Measurements from ENCODE around the gene GPD2. TPM values are rescaled to one million over a fixed set of nuclear protein-coding genes. Genes with fewer than 3 reads are reported as not detected.

The GPD2 gene
- total and polyA plus RNA-seq, 2 donors (not counting 1 experiment from before 2014, with no cell fraction given) = 21.6 to 46.6 TPM

DNA sequence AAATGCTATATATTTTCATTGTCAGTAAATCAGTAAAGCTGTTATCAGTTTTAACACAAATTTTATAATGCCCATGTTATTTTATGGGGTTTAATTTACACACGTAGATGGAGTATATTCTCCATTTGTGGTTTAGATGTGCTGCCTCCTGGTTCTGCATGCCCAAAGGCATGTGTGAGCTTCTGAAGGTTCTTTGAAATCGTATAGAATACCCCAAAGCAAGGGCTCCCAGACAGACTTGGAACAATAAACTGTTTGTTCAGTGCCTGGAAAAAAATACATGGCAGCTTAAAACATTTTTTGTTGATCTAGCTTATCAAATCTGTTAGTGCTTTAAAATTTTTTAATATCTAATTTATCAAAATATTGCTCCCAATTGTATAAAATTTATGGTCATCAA, 150.4 kb downstream of the GPD2 start:
- no peaks in the 10 kb centered on the region for H3K79me2 ChIP-seq (ENCODE audit: control insufficient read depth, insufficient read depth, low read length)
- H3K4me1 ChIP-seq (ENCODE audit: control insufficient read depth, extremely low read depth, insufficient read depth, low read length) = no peaks in the 10 kb centered on the region
- H3K9ac ChIP-seq (ENCODE audit: insufficient read depth, low read length) = no peak overlapping the region
- H3K9me3 ChIP-seq (ENCODE audit: control insufficient read depth, insufficient read depth, low read depth, low read length) = no peaks in the 10 kb centered on the region
- H3K27ac ChIP-seq (ENCODE audit: insufficient read depth, low read length) = no peak overlapping the region
- H4K20me1 ChIP-seq (ENCODE audit: control insufficient read depth, extremely low read depth, insufficient read depth, low read length) = no peaks in the 10 kb centered on the region
- no peak for DNase-seq (ENCODE audit: low read depth in 2 of 2)
- H2AFZ ChIP-seq (ENCODE audit: low read length) = no peak overlapping the region
- H3K4me2 ChIP-seq (ENCODE audit: extremely low read depth, insufficient read depth, low read length) = no peak overlapping the region
- no peaks in the 10 kb centered on the region for H3K36me3 ChIP-seq (ENCODE audit: control insufficient read depth, insufficient read depth, low read length)
- TF ChIP-seq, protein P1, sequence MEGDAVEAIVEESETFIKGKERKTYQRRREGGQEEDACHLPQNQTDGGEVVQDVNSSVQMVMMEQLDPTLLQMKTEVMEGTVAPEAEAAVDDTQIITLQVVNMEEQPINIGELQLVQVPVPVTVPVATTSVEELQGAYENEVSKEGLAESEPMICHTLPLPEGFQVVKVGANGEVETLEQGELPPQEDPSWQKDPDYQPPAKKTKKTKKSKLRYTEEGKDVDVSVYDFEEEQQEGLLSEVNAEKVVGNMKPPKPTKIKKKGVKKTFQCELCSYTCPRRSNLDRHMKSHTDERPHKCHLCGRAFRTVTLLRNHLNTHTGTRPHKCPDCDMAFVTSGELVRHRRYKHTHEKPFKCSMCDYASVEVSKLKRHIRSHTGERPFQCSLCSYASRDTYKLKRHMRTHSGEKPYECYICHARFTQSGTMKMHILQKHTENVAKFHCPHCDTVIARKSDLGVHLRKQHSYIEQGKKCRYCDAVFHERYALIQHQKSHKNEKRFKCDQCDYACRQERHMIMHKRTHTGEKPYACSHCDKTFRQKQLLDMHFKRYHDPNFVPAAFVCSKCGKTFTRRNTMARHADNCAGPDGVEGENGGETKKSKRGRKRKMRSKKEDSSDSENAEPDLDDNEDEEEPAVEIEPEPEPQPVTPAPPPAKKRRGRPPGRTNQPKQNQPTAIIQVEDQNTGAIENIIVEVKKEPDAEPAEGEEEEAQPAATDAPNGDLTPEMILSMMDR (conservative IDR thresholded peaks at IDR 0.05 in 1 of 2, IDR thresholded peaks at IDR 0.05 in 1 of 2; ENCODE audit: low read depth in 1 of 2, low read length in 2 of 2) = no peak
- TF ChIP-seq EZH2 (IDR thresholded peaks at IDR 0.05; ENCODE audit: low read length, missing control alignments) = no peak
- no peaks in the 10 kb centered on the region for H3K27me3 ChIP-seq (ENCODE audit: control insufficient read depth, insufficient read depth, low read length)
- H3K4me3 ChIP-seq (replicated peaks in 1 of 4; ENCODE audit: control extremely low read depth in 1 of 4, insufficient read depth in 1 of 4, low read depth in 3 of 4, low read length in 4 of 4) = no peak overlapping the region

DNA sequence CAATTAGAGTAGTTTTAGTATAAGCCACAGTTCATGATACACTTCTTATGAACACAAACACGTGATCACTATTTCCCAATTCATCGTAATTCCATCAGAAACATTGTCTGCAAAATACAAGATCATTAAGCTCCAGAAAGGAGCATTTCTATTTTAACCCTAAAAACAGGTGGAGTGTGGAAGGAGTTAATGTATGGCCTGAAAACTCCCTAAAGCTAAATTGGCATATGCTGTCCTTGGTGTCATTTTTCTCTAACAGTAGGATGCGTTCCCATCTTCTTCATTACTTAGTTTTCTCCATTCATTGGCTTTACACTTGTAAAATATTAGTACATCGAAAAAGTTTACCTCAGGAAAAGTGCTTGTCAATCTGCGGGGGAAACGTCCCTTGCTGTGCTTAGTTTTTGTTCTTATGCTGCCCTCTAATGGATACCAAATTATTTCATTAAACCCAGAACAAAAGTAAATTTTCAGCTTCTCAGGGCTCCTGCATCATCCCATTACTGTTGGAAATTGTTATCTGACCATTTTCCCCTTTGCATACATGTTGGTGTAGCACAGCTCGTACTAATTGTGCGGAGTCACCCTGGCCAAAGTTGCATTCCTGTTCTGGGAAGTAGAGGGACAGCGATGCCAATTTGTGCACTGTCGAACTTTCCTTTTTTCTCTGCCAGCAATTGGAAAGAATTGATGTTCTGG, 153.4 kb downstream of the GPD2 start:
- Histone ChIP-seq H3K79me2 (ENCODE audit: control insufficient read depth, insufficient read depth, low read length) (no peaks in the 10 kb centered on the region), H3K4me1 (ENCODE audit: control insufficient read depth, extremely low read depth, insufficient read depth, low read length) (no peaks in the 10 kb centered on the region), H2AFZ (ENCODE audit: low read length) (no peak overlapping the region)

DNA sequence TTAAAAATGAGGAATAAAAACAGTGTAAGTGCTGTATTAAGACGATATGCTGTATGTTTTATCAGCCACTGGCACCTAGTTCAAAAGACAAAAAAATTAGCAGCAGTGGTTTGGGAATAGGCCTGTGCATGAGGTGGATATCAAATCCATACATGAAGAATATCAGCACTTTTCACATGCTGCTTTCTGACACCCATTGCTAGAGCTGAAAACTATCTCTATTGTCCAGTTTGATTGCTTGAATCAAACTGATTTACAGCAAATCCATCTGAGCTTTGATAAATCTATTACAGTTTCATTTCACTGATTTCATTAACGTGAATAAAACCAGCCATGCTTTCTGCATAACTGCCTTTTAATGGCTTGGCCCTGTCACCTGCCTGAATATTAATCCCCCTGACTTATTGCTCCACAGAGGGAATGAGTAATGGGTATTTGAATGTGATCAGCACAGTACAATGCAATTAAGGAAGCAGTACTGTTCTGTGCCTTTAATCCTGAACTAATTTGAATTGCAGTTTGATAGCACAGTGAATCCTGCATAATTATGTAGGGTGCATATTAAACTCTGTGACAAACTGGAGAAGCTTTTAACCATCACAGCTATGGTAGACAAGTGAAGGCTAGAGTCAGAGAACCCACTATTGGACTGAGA, 154.0 kb downstream of the GPD2 start:
- no peaks in the 10 kb centered on the region for H3K9me3 ChIP-seq (ENCODE audit: control insufficient read depth, insufficient read depth, low read depth, low read length)
- no peak overlapping the region for H3K27ac ChIP-seq (ENCODE audit: insufficient read depth, low read length)
- no peak overlapping the region for H3K4me2 ChIP-seq (ENCODE audit: extremely low read depth, insufficient read depth, low read length)
- H3K79me2 ChIP-seq (ENCODE audit: control insufficient read depth, insufficient read depth, low read length) = no peaks in the 10 kb centered on the region
- no peaks in the 10 kb centered on the region for H3K27me3 ChIP-seq (ENCODE audit: control insufficient read depth, insufficient read depth, low read length)
- H3K4me3 ChIP-seq (replicated peaks in 1 of 4; ENCODE audit: control extremely low read depth in 1 of 4, insufficient read depth in 1 of 4, low read depth in 3 of 4, low read length in 4 of 4) = no peak overlapping the region
- H2AFZ ChIP-seq (ENCODE audit: low read length) = no peak overlapping the region
- H4K20me1 ChIP-seq (ENCODE audit: control insufficient read depth, extremely low read depth, insufficient read depth, low read length) = no peaks in the 10 kb centered on the region
- no peaks in the 10 kb centered on the region for H3K36me3 ChIP-seq (ENCODE audit: control insufficient read depth, insufficient read depth, low read length)
- no peak for DNase-seq (ENCODE audit: low read depth in 2 of 2)
- no peak for TF ChIP-seq EZH2 (IDR thresholded peaks at IDR 0.05; ENCODE audit: low read length, missing control alignments)
- TF ChIP-seq, protein P1 (conservative IDR thresholded peaks at IDR 0.05 in 1 of 2, IDR thresholded peaks at IDR 0.05 in 1 of 2; ENCODE audit: low read depth in 1 of 2, low read length in 2 of 2) = no peak
- no peak overlapping the region for H3K9ac ChIP-seq (ENCODE audit: insufficient read depth, low read length)
- no peaks in the 10 kb centered on the region for H3K4me1 ChIP-seq (ENCODE audit: control insufficient read depth, extremely low read depth, insufficient read depth, low read length)

More for the DNA sequence above, 153.4 kb downstream of the GPD2 start:
- no peak overlapping the region for H3K9ac ChIP-seq (ENCODE audit: insufficient read depth, low read length)
- peak; percentile 39 to 75 for DNase-seq (ENCODE audit: low read depth in 2 of 2)
- no peaks in the 10 kb centered on the region for H3K27me3 ChIP-seq (ENCODE audit: control insufficient read depth, insufficient read depth, low read length)
- H3K36me3 ChIP-seq (ENCODE audit: control insufficient read depth, insufficient read depth, low read length) = no peaks in the 10 kb centered on the region
- no peaks in the 10 kb centered on the region for H3K9me3 ChIP-seq (ENCODE audit: control insufficient read depth, insufficient read depth, low read depth, low read length)
- no peak overlapping the region for H3K4me3 ChIP-seq (replicated peaks in 1 of 4; ENCODE audit: control extremely low read depth in 1 of 4, insufficient read depth in 1 of 4, low read depth in 3 of 4, low read length in 4 of 4)
- H3K27ac ChIP-seq (ENCODE audit: insufficient read depth, low read length) = no peak overlapping the region
- H4K20me1 ChIP-seq (ENCODE audit: control insufficient read depth, extremely low read depth, insufficient read depth, low read length) = no peaks in the 10 kb centered on the region
- no peak for TF ChIP-seq EZH2 (IDR thresholded peaks at IDR 0.05; ENCODE audit: low read length, missing control alignments)
- TF ChIP-seq, protein P1 (conservative IDR thresholded peaks at IDR 0.05 in 1 of 2, IDR thresholded peaks at IDR 0.05 in 1 of 2; ENCODE audit: low read depth in 1 of 2, low read length in 2 of 2) = peak; percentile 45 to 50
- H3K4me2 ChIP-seq (ENCODE audit: extremely low read depth, insufficient read depth, low read length) = no peak overlapping the region
